SK-N-SH treated with all-trans-retinoic acid at 6 μM for 48 hours (cell line): Measurements from ENCODE around the gene MMP11.
A peak's percentile ranks its signal among the peaks of the same experiment; 100 is the strongest.

ENCODE experiments used
- ATAC-seq: fragments of 200-7000 bp; cut with Tn5 transposase; 3 replicates; pipeline ENCODE4 v1.9.1; 2020; ENCODE audit warnings: mild to moderate bottlenecking, moderate library complexity
- ARNTL ChIP-seq: fragments of 450-650 bp; formaldehyde crosslinking; IDR thresholded peaks from 2 replicates; pipeline ENCODE4 v1.5.0; 2020; ENCODE audit warnings: low read depth, mild to moderate bottlenecking, moderate library complexity, borderline replicate concordance
- BACH2 ChIP-seq: fragments of 250-450 bp; sonication (Bioruptor Pico); IDR thresholded peaks from 2 replicates; pipeline ENCODE4 v1.9.0; 2021; ENCODE audit warnings: mild to moderate bottlenecking, borderline replicate concordance
- CREB5 ChIP-seq: fragments of 250-450 bp; sonication (Bioruptor Pico); IDR thresholded peaks from 2 replicates; pipeline ENCODE4 v1.5.1; 2020; ENCODE audit warnings: low read depth, mild to moderate bottlenecking, moderate library complexity
- CSDC2 ChIP-seq: fragments of 250-450 bp; sonication (Bioruptor Pico); IDR thresholded peaks from 2 replicates; pipeline ENCODE4 v1.5.0; 2020; ENCODE audit warnings: mild to moderate bottlenecking, moderate library complexity
- CSRNP3 ChIP-seq: fragments of 250-450 bp; sonication (Bioruptor Pico); IDR thresholded peaks from 2 replicates; pipeline ENCODE4 v1.5.1; 2021; ENCODE audit warnings: mild to moderate bottlenecking, moderate library complexity
- ESRRG ChIP-seq: fragments of 250-450 bp; sonication (Bioruptor Pico); IDR thresholded peaks from 2 replicates; pipeline ENCODE4 v1.6.1; 2021; ENCODE audit warnings: mild to moderate bottlenecking
- GLIS3 ChIP-seq: fragments of 250-450 bp; sonication (Bioruptor Pico); IDR thresholded peaks from 2 replicates; pipeline ENCODE4 v1.5.0; 2020; ENCODE audit warnings: mild to moderate bottlenecking, moderate library complexity
- ISL1 ChIP-seq: fragments of 250-450 bp; sonication (Bioruptor Pico); IDR thresholded peaks from 2 replicates; pipeline ENCODE4 v2.1.2; 2022; ENCODE audit warnings: mild to moderate bottlenecking, moderate library complexity
- OSR1 ChIP-seq: fragments of 250-450 bp; sonication (Bioruptor Pico); IDR thresholded peaks from 2 replicates; pipeline ENCODE4 v1.8.0; 2022; ENCODE audit warnings: moderate library complexity, mild to moderate bottlenecking, inconsistent platforms
- PATZ1 ChIP-seq: fragments of 250-450 bp; sonication (Bioruptor Pico); IDR thresholded peaks from 2 replicates; pipeline ENCODE4 v1.8.0; 2020; ENCODE audit warnings: mild to moderate bottlenecking, moderate library complexity, borderline replicate concordance
- POU6F1 ChIP-seq: fragments of 250-450 bp; sonication (Bioruptor Pico); IDR thresholded peaks from 2 replicates; pipeline ENCODE4 v1.8.0; 2021; ENCODE audit warnings: low read depth, mild to moderate bottlenecking, moderate library complexity, borderline replicate concordance
- PPARA ChIP-seq: fragments of 250-450 bp; sonication (Bioruptor Pico); IDR thresholded peaks from 2 replicates; pipeline ENCODE4 v1.5.0; 2020; ENCODE audit warnings: mild to moderate bottlenecking, borderline replicate concordance
- RARB ChIP-seq: fragments of 250-450 bp; sonication (Bioruptor Pico); IDR thresholded peaks from 2 replicates; pipeline ENCODE4 v1.8.0; 2021; ENCODE audit warnings: mild to moderate bottlenecking, moderate library complexity
- SNAI2 ChIP-seq: fragments of 250-450 bp; sonication (Bioruptor Pico); IDR thresholded peaks from 2 replicates; pipeline ENCODE4 v1.5.0; 2020; ENCODE audit warnings: mild to moderate bottlenecking, moderate library complexity
- TCF4 ChIP-seq: fragments of 250-450 bp; sonication (Bioruptor Pico); IDR thresholded peaks from 2 replicates; pipeline ENCODE4 v1.8.0; 2021; ENCODE audit warnings: mild to moderate bottlenecking, moderate library complexity, borderline replicate concordance
- TOX ChIP-seq: fragments of 250-450 bp; sonication (Bioruptor Pico); IDR thresholded peaks from 2 replicates; pipeline ENCODE4 v1.8.0; 2021; ENCODE audit warnings: mild to moderate bottlenecking, moderate library complexity, borderline replicate concordance
- TSHZ2 ChIP-seq: fragments of 250-450 bp; sonication (Bioruptor Pico); IDR thresholded peaks from 2 replicates; pipeline ENCODE4 v1.5.0; 2020; ENCODE audit warnings: mild to moderate bottlenecking, moderate library complexity
- ZC3H10 ChIP-seq: fragments of 250-450 bp; sonication (Bioruptor Pico); IDR thresholded peaks from 2 replicates; pipeline ENCODE4 v1.5.1; 2021; ENCODE audit warnings: mild to moderate bottlenecking, moderate library complexity
- ZFP3 ChIP-seq: fragments of 250-450 bp; sonication (Bioruptor Pico); IDR thresholded peaks from 2 replicates; pipeline ENCODE4 v1.5.0; 2020; ENCODE audit warnings: mild to moderate bottlenecking, moderate library complexity
- ZFP30 ChIP-seq: fragments of 450-650 bp; formaldehyde crosslinking; IDR thresholded peaks from 2 replicates; pipeline ENCODE4 v1.5.0; 2022; ENCODE audit warnings: mild to moderate bottlenecking, moderate library complexity
- ZNF565 ChIP-seq: fragments of 450-650 bp; formaldehyde crosslinking; conservative IDR thresholded peaks from 2 replicates; pipeline ENCODE4 v1.5.0; 2020; ENCODE audit warnings: low read depth, mild to moderate bottlenecking, moderate library complexity
- ZNF8 ChIP-seq: fragments of 450-650 bp; formaldehyde crosslinking; IDR thresholded peaks from 2 replicates; pipeline ENCODE4 v1.5.0; 2020; ENCODE audit warnings: mild to moderate bottlenecking, moderate library complexity

MMP11 gene

GRCh38 chr22:23781511-23782183 lies 9.0 kb downstream of the MMP11 start:
- TF ChIP-seq ARNTL (no peak), ZNF8 (CRISPR knock-in tag) (no peak), TCF4 (CRISPR knock-in tag) (no peak)
- peak; percentile 70 for ATAC-seq

GRCh38 chr22:23782252-23782651 lies 9.6 kb downstream of the MMP11 start:
- no peak for ATAC-seq
- TF ChIP-seq SNAI2 (no peak), TOX (CRISPR knock-in tag) (no peak), ZFP3 (no peak), TCF4 (CRISPR knock-in tag) (no peak), ARNTL (no peak), GLIS3 (no peak), ISL1 (no peak), PPARA (no peak), ZNF565 (CRISPR knock-in tag) (no peak), RARB (CRISPR knock-in tag) (no peak), CSRNP3 (CRISPR knock-in tag) (no peak), ZC3H10 (CRISPR knock-in tag) (no peak), BACH2 (CRISPR knock-in tag) (no peak), OSR1 (no peak), ZNF8 (CRISPR knock-in tag) (no peak), CREB5 (no peak), TSHZ2 (no peak), CSDC2 (no peak), ESRRG (CRISPR knock-in tag) (no peak), POU6F1 (CRISPR knock-in tag) (no peak)

- ATAC-seq, result no peak
- TF ChIP-seq PATZ1, result no peak
- no peak for TF ChIP-seq CREB5
- TF ChIP-seq OSR1, result no peak
- no peak for TF ChIP-seq ZFP30 (CRISPR knock-in tag)
- no peak for TF ChIP-seq SNAI2
- no peak for TF ChIP-seq RARB (CRISPR knock-in tag)
- no peak for TF ChIP-seq TSHZ2
Measured at GRCh38 chr22:23782703-23783102, 10.1 kb downstream of the MMP11 start.
